Body of pancreas (tissue), 4 donors: ENCODE data around the gene ZFPL1.

Experiments
- POLR2A ChIP-seq, 3 donors: fragments of 450-650 bp; IDR thresholded peaks; one replicate each; pipeline ENCODE4 v1.6.1; 2016; ENCODE audit warnings: antibody characterized with exemption in 3 of 3, mild to moderate bottlenecking in 2 of 3
- TF ChIP-seq, protein P1 (sequence below), 7 experiments: fragments of 450-650 bp in 4 of 7; fragments of 200-600 bp in 3 of 7; sonication (generic) in 3 of 7; IDR thresholded peaks; one replicate each; pipeline ENCODE4 v1.5.1; 2016 to 2019; ENCODE audit warnings: antibody characterized with exemption in 7 of 7

DNA sequence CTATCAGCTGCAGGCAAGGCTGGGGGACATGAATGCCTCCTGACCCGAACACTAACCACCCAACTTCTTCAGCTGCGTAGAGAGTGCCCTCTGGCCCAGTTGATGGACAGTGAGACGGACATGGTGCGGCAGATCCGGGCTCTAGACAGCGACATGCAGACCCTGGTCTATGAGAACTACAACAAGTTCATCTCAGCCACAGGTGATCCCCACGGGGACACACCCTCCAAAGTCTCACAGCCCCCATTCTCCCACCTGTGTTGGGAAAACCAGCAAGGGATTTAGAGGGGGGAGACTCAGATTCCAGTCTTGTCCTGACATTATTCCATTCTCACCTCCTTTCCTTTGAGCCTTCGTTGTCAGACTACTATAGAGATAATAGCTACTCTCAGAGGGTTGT lies 12.9 kb downstream of the ZFPL1 start:
- TF ChIP-seq, protein P1, sequence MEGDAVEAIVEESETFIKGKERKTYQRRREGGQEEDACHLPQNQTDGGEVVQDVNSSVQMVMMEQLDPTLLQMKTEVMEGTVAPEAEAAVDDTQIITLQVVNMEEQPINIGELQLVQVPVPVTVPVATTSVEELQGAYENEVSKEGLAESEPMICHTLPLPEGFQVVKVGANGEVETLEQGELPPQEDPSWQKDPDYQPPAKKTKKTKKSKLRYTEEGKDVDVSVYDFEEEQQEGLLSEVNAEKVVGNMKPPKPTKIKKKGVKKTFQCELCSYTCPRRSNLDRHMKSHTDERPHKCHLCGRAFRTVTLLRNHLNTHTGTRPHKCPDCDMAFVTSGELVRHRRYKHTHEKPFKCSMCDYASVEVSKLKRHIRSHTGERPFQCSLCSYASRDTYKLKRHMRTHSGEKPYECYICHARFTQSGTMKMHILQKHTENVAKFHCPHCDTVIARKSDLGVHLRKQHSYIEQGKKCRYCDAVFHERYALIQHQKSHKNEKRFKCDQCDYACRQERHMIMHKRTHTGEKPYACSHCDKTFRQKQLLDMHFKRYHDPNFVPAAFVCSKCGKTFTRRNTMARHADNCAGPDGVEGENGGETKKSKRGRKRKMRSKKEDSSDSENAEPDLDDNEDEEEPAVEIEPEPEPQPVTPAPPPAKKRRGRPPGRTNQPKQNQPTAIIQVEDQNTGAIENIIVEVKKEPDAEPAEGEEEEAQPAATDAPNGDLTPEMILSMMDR (IDR thresholded peaks at IDR 0.05): no peak
- TF ChIP-seq POLR2A (IDR thresholded peaks at IDR 0.05): no peak
